Lower leg skin (tissue), 4 donors: ENCODE results near the gene SMIM1. TPM values are rescaled to one million over a fixed set of nuclear protein-coding genes. Genes with fewer than 3 reads are reported as not detected.
"Not testable (repeated sequence)": the region's sequence is repeated elsewhere in the genome, so short reads cannot be mapped to it uniquely, and the experiment has no call there.

Source experiments
- DNase-seq, 2 donors: peaks; one replicate each; pipeline ENCODE4 v3.0.0-alpha.2; 2019; ENCODE audit warnings: low spot score in 2 of 2
- H3K4me3 ChIP-seq: fragments of 200-600 bp; sonication (generic); 2 replicates; pipeline ENCODE4 v1.5.1; 2017; ENCODE audit warnings: mild to moderate bottlenecking, low read depth; ENCODE audit not compliant: poor library complexity, severe bottlenecking
- CTCF ChIP-seq, 3 donors: fragments of 450-650 bp; IDR thresholded peaks; one replicate each; pipeline ENCODE4 v1.5.1; 2016; ENCODE audit warnings: antibody characterized with exemption in 3 of 3, mild to moderate bottlenecking in 3 of 3, moderate library complexity in 2 of 3
- POLR2A ChIP-seq, 2 donors: fragments of 450-650 bp; IDR thresholded peaks; one replicate each; pipeline ENCODE4 v1.6.1; 2016 to 2017; ENCODE audit warnings: antibody characterized with exemption in 2 of 2, mild to moderate bottlenecking in 1 of 2, moderate library complexity in 1 of 2
- WGBS, 2 donors: methylation state at CpG; one replicate each; pipeline ENCODE4 v1.1.5; 2018; 5-methylcytosine and 5-hydroxymethylcytosine counted together
- intact Hi-C: fragments of 100-400 bp; cut with DNase I; formaldehyde crosslinking; loops from one replicate; pipeline ENCODE4 v1.15.0; 2023; ENCODE audit warnings: low total_unique reads
- total RNA-seq, 4 donors: library from RNA; depleted of rRNA; stranded (reverse); fragments of >200 nt; gene quantifications; one replicate each; pipeline ENCODE4 v1.1.0, GENCODE V29; 2016

SMIM1 gene
- total RNA-seq, 4 donors from 2014 or later: 1.6 to 8.7 (median 3.6) TPM

DNA sequence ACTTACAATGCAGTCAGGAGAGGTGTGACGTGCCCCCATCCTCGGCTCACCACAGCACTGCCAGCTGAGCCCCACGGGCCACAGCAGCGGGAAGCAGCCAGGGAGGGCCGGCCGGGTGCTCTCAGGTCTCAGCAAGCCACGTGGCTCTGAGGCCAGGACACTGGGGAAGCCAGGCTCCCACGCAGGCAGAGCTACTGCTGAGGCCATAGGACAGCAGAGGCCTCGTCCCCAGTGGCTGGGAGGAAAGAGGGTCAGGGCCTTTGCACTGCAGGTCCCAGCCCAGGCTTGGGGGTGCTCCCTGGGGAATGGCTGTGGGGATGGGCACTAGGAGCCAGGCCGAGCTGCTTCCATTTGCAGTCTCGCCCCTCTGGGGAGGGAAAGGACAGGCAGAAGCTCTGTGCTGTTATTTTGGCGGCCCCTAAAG, 18.0 kb downstream of the SMIM1 start:
- no peak for TF ChIP-seq CTCF (IDR thresholded peaks at IDR 0.05)
- TF ChIP-seq POLR2A (IDR thresholded peaks at IDR 0.05): no peak
- WGBS, 2 donors: 63 to 78% methylated on average over 11 to 12 of the region's 12 CpGs
- intact Hi-C loops: no loop called here
- DNase-seq: no peak
- no peak overlapping the region for H3K4me3 ChIP-seq

- WGBS, 2 donors: 85 to 91% methylated on average over 11 to 18 of the region's 18 CpGs
- TF ChIP-seq CTCF (IDR thresholded peaks at IDR 0.05) (no peak), POLR2A (IDR thresholded peaks at IDR 0.05) (no peak)
- DNase-seq: no peak
- intact Hi-C loops: no loop called here
- no peak overlapping the region for H3K4me3 ChIP-seq
Measured at GRCh38 chr1:3790952-3791351, 18.4 kb downstream of the SMIM1 start.

DNA sequence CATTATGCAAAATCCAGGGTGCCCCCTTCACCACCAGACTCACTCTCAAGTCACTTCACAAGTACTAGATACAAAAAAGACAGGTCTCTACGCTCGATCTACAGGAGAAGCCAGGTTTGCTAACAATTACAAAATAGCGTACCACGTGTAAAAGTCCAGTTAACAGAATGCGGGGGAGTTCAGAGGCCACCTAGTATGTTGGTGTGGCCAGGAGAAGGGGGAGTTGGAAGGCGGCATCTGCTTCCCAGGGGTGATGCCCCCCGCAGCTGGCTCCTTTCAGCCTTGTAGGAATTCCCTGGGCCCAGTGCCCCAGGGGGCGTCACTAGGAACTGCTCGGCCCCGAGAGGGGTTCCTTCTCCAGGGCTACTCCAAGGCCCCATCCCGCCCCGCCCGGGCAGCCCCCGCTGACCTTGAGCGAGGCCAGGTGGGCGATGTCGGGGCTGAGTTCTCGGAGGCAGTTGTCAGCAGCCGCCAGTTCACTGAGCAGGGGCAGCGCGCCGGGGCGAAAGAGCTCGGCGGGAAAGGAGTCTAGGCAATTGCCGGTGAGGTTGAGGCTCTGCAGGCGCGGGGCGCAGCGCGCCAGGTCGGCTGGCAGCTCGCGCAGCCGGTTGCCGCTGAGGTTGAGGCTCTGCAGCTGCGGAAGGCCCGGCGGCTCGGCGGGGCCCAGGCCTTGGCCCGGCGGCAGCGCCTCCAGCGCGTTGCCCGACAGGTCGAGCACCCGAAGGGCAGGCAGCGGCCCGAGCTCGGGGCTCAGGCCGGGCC, 23.1 kb downstream of the SMIM1 start:
- intact Hi-C loops: loop anchor here (5.0 kb wide), 1 partner anchor 173 kb away; no protein-coding TSS in a partner anchor
- H3K4me3 ChIP-seq: peak overlapping the region; percentile 75
- peak in 1 of 2 donors; percentile 82 for DNase-seq
- TF ChIP-seq POLR2A (IDR thresholded peaks at IDR 0.05) (no peak), CTCF (IDR thresholded peaks at IDR 0.05) (no peak)
- 5 to 10% methylated on average over 26 to 45 of the region's 53 CpGs for WGBS, 2 donors

DNA sequence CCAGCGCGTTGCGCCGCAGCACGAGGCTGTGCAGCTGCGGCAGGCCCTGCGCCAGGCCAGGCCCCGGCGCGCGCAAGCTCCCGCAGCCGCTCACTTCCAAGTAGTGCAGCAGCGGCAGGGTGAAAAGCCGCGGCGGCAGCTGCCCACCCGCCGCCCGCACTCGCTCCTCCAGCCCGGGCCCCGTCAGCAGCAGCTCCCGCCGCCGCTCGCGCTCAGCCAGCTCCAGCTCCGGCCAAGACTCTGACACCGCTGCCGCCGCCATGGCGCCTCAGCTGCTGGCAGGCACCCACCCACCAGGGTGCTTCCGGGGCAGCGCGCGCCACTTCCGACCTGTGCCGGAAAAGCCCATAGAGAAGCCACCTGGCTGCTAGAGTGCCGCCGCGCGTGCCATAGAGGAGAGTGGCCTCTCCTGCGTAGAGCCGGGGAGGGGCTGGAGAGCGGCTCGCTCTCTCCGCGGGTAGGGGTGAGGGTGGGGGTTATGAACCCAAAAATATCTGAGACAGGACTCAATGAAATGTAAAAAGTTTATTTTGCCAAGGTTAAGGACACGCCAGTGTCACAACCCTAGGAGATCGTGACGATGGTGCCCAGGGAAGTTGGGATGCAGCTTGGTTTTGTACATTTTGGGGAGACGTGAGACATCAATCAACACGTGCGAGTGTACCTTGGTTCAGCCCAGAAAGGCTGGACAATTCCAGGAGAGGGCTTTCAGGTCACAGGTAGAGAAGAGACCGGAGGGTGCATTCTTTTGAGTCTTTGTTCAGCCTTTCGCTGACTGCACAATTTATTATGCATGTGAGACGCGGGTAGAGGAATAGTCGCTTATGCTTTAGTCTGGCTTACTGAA, 23.9 kb downstream of the SMIM1 start, which contains the start of gene LRRC47:
LRRC47 (minus strand) TSS at position 284 of the 847 bp plus-strand sequence; CDS start at position 262, 22 bp downstream.
- H3K4me3 ChIP-seq: peak within 1 kb of the TSS; percentile 75
- TF ChIP-seq CTCF (IDR thresholded peaks at IDR 0.05): no peak
- TF ChIP-seq POLR2A (IDR thresholded peaks at IDR 0.05): no peak
- peak; percentile 90 to 98 for DNase-seq
- intact Hi-C loops: loop anchor here (5.0 kb wide), 1 partner anchor 174 kb away; no protein-coding TSS in a partner anchor
- 3 to 4% methylated on average over 21 to 32 of the region's 60 CpGs for WGBS, 2 donors

GRCh38 chr1:3799976-3800685, 27.6 kb downstream of the SMIM1 start:
- TF ChIP-seq POLR2A (IDR thresholded peaks at IDR 0.05) (no peak), CTCF (IDR thresholded peaks at IDR 0.05) (no peak)
- 69 to 79% methylated on average over 8 to 10 of the region's 11 CpGs for WGBS, 2 donors
- intact Hi-C loops: loop anchor here (5.0 kb wide), 1 partner anchor 178 kb away; no protein-coding TSS in a partner anchor
- H3K4me3 ChIP-seq: no peak overlapping the region
- no peak for DNase-seq

- intact Hi-C loops, DNase-seq, H3K4me3 ChIP-seq: not testable (repeated sequence)
- 83 to 85% methylated on average over 3 of the region's 3 CpGs for WGBS, 2 donors
Measured at GRCh38 chr1:3800795-3801194, 28.2 kb downstream of the SMIM1 start.
